Measurements from ENCODE around the gene EARS2. TPM values are rescaled to one million over a fixed set of nuclear protein-coding genes. Genes with fewer than 3 reads are reported as not detected.

EARS2 gene
- total RNA-seq, 2 donors from 2014 or later, result 18.2 to 83.1 TPM

- TF ChIP-seq, protein P1, sequence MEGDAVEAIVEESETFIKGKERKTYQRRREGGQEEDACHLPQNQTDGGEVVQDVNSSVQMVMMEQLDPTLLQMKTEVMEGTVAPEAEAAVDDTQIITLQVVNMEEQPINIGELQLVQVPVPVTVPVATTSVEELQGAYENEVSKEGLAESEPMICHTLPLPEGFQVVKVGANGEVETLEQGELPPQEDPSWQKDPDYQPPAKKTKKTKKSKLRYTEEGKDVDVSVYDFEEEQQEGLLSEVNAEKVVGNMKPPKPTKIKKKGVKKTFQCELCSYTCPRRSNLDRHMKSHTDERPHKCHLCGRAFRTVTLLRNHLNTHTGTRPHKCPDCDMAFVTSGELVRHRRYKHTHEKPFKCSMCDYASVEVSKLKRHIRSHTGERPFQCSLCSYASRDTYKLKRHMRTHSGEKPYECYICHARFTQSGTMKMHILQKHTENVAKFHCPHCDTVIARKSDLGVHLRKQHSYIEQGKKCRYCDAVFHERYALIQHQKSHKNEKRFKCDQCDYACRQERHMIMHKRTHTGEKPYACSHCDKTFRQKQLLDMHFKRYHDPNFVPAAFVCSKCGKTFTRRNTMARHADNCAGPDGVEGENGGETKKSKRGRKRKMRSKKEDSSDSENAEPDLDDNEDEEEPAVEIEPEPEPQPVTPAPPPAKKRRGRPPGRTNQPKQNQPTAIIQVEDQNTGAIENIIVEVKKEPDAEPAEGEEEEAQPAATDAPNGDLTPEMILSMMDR (IDR thresholded peaks at IDR 0.05), result no peak
- TF ChIP-seq POLR2A (IDR thresholded peaks at IDR 0.05), result peak in 2 of 3 donors; percentile 57 to 61
- H3K4me1 ChIP-seq, result peaks cover 92% of the 10 kb centered on the region
- DNase-seq (peak; percentile 87 to 93 (median 90)), ATAC-seq (peak; percentile 79)
- peak overlapping the region; percentile 67 to 92 (median 83) for H3K27ac ChIP-seq
- H3K27me3 ChIP-seq, result no peaks in the 10 kb centered on the region
- intact Hi-C loops (cut with DNase I), result loop anchor here (10.0 kb wide), 1 partner anchor 55 kb away; the partner anchor contains the start of genes EARS2 and UBFD1
- no peak overlapping the region for H3K4me3 ChIP-seq
- WGBS, 2 donors, result 15 to 39% methylated on average over 4 to 7 of the region's 7 CpGs
- H3K9me3 ChIP-seq, result no peaks in the 10 kb centered on the region
- H3K36me3 ChIP-seq (replicated peaks in 1 of 2; ENCODE audit: insufficient read depth in 1 of 2, low read depth in 2 of 2), result no peaks in the 10 kb centered on the region
Measured at GRCh38 chr16:23499801-23500200, 57.3 kb downstream of the EARS2 start.

DNA sequence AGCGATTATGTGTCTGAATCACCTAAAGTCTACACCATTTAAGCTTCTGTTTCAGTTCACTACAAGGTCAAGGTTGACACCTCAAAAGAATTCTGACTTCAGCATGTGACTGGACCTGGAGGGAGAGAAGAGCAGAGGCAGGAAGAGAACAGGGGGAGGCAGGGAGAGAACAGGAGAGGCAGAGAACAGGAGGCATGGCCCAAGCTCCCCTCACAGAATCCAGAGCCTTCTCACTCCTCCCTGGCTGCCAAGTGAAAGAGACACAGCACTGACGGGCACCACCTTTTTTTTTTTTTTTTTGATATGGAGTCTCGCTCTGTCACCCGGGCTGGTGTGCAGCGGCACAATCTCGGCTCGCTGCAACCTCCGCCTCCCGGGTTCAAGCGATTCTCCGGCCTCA, 58.3 kb downstream of the EARS2 start:
- H3K27me3 ChIP-seq, result no peaks in the 10 kb centered on the region
- 35 to 43% methylated on average over 11 of the region's 11 CpGs for WGBS, 2 donors
- peaks cover 0 to 6% of the 10 kb centered on the region in 2 donors for H3K36me3 ChIP-seq (replicated peaks in 1 of 2; ENCODE audit: insufficient read depth in 1 of 2, low read depth in 2 of 2)
- DNase-seq (no peak), ATAC-seq (no peak)
- intact Hi-C loops (cut with DNase I), result no loop called here
- H3K4me1 ChIP-seq, result peaks cover 83% of the 10 kb centered on the region
- no peak overlapping the region for H3K4me3 ChIP-seq
- TF ChIP-seq, protein P1 (IDR thresholded peaks at IDR 0.05), result no peak
- peak overlapping the region in 3 of 4 donors; percentile 67 to 92 (median 85) for H3K27ac ChIP-seq
- H3K9me3 ChIP-seq, result no peaks in the 10 kb centered on the region

DNA sequence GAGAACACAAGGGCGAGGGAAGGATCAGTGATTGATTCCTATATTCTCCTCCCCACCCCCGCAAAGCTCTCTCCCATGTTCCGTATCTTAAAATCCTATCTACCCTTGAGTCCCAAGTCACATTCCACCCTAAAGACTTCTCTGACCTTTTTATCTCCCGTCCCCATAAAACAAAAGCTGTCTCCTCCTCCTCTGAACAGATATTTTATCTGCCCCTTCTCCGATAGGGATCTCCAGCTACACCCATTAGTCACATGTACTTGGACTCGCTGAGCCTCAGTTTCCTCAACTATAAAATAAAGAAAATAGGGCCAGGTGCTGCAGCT, 59.6 kb downstream of the EARS2 start:
- no peak overlapping the region for H3K4me3 ChIP-seq
- 52 to 54% methylated on average over 6 of the region's 6 CpGs for WGBS, 2 donors

DNA sequence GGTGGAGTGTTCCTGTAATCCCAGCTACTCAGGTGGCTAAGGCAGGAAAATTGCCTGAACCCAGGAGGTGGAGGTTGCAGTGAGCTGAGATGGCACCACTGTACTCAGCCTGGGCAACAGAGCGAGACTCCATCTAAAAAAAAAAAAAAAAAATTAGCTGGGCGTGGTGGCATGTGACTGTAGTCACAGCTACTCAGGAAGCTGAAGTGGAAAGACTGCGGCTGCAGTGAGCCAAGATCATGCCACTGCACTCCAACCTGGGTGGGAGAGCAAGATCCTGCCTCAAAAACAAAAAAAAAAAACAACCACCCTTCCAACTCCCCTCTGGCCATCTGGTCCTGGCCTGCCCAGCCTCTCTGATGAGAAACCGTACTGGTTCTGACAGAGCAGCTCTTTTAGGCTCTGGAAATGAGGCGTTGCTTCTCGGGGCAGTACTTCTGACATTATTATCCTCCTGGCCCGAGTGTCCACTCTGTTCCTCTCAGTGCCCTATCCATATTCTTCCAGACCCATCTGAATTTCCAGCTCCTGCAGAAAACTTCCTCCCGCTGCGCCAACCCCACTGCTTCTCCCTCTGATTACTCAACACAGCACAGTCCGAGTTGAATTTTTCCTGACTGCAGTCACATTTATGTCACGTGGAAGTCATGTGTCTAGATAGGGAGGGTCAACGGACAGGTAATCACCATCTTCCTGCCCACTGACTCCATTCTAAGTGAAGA, 60.2 kb downstream of the EARS2 start:
- no peak overlapping the region for H3K4me3 ChIP-seq
- H3K27me3 ChIP-seq, result no peaks in the 10 kb centered on the region
- peak in 2 of 3 donors; percentile 57 to 64 for TF ChIP-seq POLR2A (IDR thresholded peaks at IDR 0.05)
- TF ChIP-seq, protein P1 (IDR thresholded peaks at IDR 0.05), result no peak
- no peaks in the 10 kb centered on the region for H3K9me3 ChIP-seq
- H3K36me3 ChIP-seq (replicated peaks in 1 of 2; ENCODE audit: insufficient read depth in 1 of 2, low read depth in 2 of 2), result peaks cover 11 to 23% of the 10 kb centered on the region in 2 donors
- peak; percentile 57 to 72 (median 64) for DNase-seq
- WGBS, 2 donors, result 11 to 13% methylated on average over 12 of the region's 12 CpGs
- intact Hi-C loops (cut with DNase I), result no loop called here
- ATAC-seq, result peak; percentile 73
- peaks cover 67% of the 10 kb centered on the region for H3K4me1 ChIP-seq
- H3K27ac ChIP-seq, result peak overlapping the region; percentile 62 to 92 (median 71)

More for the DNA sequence above, 59.6 kb downstream of the EARS2 start:
- H3K27ac ChIP-seq, result peak overlapping the region; percentile 62 to 92 (median 71)
- H3K36me3 ChIP-seq (replicated peaks in 1 of 2; ENCODE audit: insufficient read depth in 1 of 2, low read depth in 2 of 2), result peaks cover 9 to 20% of the 10 kb centered on the region in 2 donors
- intact Hi-C loops (cut with DNase I), result no loop called here
- H3K27me3 ChIP-seq, result no peaks in the 10 kb centered on the region
- H3K4me1 ChIP-seq, result peaks cover 72% of the 10 kb centered on the region
- ATAC-seq (no peak), DNase-seq (no peak)
- TF ChIP-seq, protein P1 (IDR thresholded peaks at IDR 0.05), result no peak
- TF ChIP-seq POLR2A (IDR thresholded peaks at IDR 0.05), result no peak
- H3K9me3 ChIP-seq, result no peaks in the 10 kb centered on the region

- intact Hi-C loops (cut with DNase I), result no loop called here
- 88 to 100% methylated on average over 4 of the region's 4 CpGs for WGBS, 2 donors
- no peak for ATAC-seq
- Histone ChIP-seq H3K9me3 (no peaks in the 10 kb centered on the region), H3K36me3 (replicated peaks in 1 of 2; ENCODE audit: insufficient read depth in 1 of 2, low read depth in 2 of 2) (peaks cover 11 to 23% of the 10 kb centered on the region in 2 donors), H3K4me3 (no peak overlapping the region), H3K4me1 (peaks cover 54% of the 10 kb centered on the region), H3K27me3 (no peaks in the 10 kb centered on the region), H3K27ac (peak overlapping the region in 2 of 4 donors; percentile 45 to 92)
- no peak for DNase-seq
- TF ChIP-seq, protein P1 (IDR thresholded peaks at IDR 0.05), result no peak
- TF ChIP-seq POLR2A (IDR thresholded peaks at IDR 0.05), result no peak
Measured at GRCh38 chr16:23495671-23496070, 61.5 kb downstream of the EARS2 start.
